Panc1 (cell line): ENCODE data around the gene SRGAP3. TPM values are rescaled to one million over a fixed set of nuclear protein-coding genes. Genes with fewer than 3 reads are reported as not detected.

Source experiments
- ATAC-seq: fragments of 200-7000 bp; cut with Tn5 transposase; 2 replicates; pipeline ENCODE4 v1.9.1; 2020; ENCODE audit warnings: mild to moderate bottlenecking, moderate library complexity
- BruUV-seq: library from RNA; stranded (reverse); fragments of 400-500 nt; replicated peaks from 2 replicates; lab custom pipeline; 2021; lab: Mats Ljungman, UMichigan
- CTCF ChIA-PET: fragments of 300-600 bp; sonication (Branson Sonifier 250); formaldehyde crosslinking; loops from one replicate; lab custom pipeline; 2022; ENCODE audit warnings: antibody characterized with exemption; lab: Charles Lee
- POLR2A ChIA-PET: fragments of 300-600 bp; sonication (Branson Sonifier 250); formaldehyde crosslinking; loops from one replicate; lab custom pipeline; 2022; ENCODE audit warnings: antibody characterized with exemption; lab: Charles Lee
- DNase-seq: peaks from one replicate; pipeline ENCODE4 v3.0.0-alpha.2; 2010; ENCODE audit warnings: low read depth, low spot score
- H3K27ac ChIP-seq: 2 replicates; pipeline ENCODE4 v1.5.1; 2011; ENCODE audit warnings: mild to moderate bottlenecking, low read length, inconsistent platforms
- H3K27me3 ChIP-seq: fragments of 200-500 bp; sonication (Bioruptor generic); 2 replicates; pipeline ENCODE4 v1.6.0; 2014; ENCODE audit warnings: low read length, inconsistent platforms; ENCODE audit not compliant: control insufficient read depth, insufficient read depth
- H3K36me3 ChIP-seq: fragments of 200-500 bp; sonication (Bioruptor generic); 2 replicates; pipeline ENCODE4 v1.5.1; 2014; ENCODE audit warnings: inconsistent platforms, mild to moderate bottlenecking, low read length, moderate library complexity; ENCODE audit not compliant: control insufficient read depth, insufficient read depth
- H3K4me1 ChIP-seq: 2 replicates; pipeline ENCODE4 v1.5.1; 2011; ENCODE audit warnings: inconsistent platforms, mild to moderate bottlenecking, low read length, moderate library complexity; ENCODE audit not compliant: control insufficient read depth, insufficient read depth
- H3K4me3 ChIP-seq, 2 experiments: 2 replicates each; pipeline ENCODE4 v1.5.1; 2011 to 2012; ENCODE audit warnings: low read depth in 2 of 2, low read length in 2 of 2, mild to moderate bottlenecking in 2 of 2, inconsistent platforms in 1 of 2, moderate library complexity in 1 of 2
- H3K9me3 ChIP-seq: fragments of 200-500 bp; sonication (Bioruptor generic); 2 replicates; pipeline ENCODE4 v1.5.1; 2014; ENCODE audit warnings: low read depth, mild to moderate bottlenecking, inconsistent platforms, low read length, moderate library complexity; ENCODE audit not compliant: control insufficient read depth, insufficient read depth
- POLR2AphosphoS5 ChIP-seq: IDR thresholded peaks from 2 replicates; pipeline ENCODE4 v1.6.1; 2012; ENCODE audit warnings: mild to moderate bottlenecking, low read depth, low read length, moderate library complexity
- SIN3A ChIP-seq: IDR thresholded peaks from 2 replicates; pipeline ENCODE4 v1.6.1; 2012; ENCODE audit warnings: low read depth, mild to moderate bottlenecking, low read length, moderate library complexity, borderline replicate concordance; ENCODE audit not compliant: insufficient read depth
- TCF7L2 ChIP-seq: IDR thresholded peaks from 2 replicates; pipeline ENCODE4 v1.6.1; 2011; ENCODE audit warnings: mild to moderate bottlenecking, low read depth, low read length, inconsistent platforms
- in situ Hi-C: cut with HindIII; loops from 2 replicates; pipeline ENCODE4 v1.10.0; 2016; ENCODE audit warnings: low sequenced_read_pairs, low pct_unique_long_range_greater_than_20kb
- intact Hi-C: fragments of 100-400 bp; cut with micrococcal nuclease; formaldehyde crosslinking; loops from one replicate; pipeline ENCODE4 v1.10.0; 2022; ENCODE audit not compliant: unreplicated experiment
- total RNA-seq: library from RNA; stranded (reverse); gene quantifications from one replicate; pipeline ENCODE4 v1.2.1, GENCODE V29; 2021; ENCODE audit not compliant: unreplicated experiment
- TF ChIP-seq, protein P1 (sequence below): fragments of 450-650 bp; IDR thresholded peaks from 2 replicates; pipeline ENCODE4 v1.5.1; 2017; ENCODE audit warnings: mild to moderate bottlenecking
- TF ChIP-seq, protein P2 (sequence below), 2 experiments: IDR thresholded peaks; 2 replicates each; pipeline ENCODE4 v1.6.1; 2011 to 2012; ENCODE audit warnings: low read depth in 2 of 2, control low read depth in 1 of 2, low read length in 1 of 2, mild to moderate bottlenecking in 1 of 2, moderate library complexity in 1 of 2; ENCODE audit not compliant: insufficient read depth in 1 of 2

Gene SRGAP3
- total RNA-seq, 1 experiment from 2014 or later = 0.82 TPM

- 0 out of 2 replicates have a peak, but pooled peaks have one; percentile 27 for TF ChIP-seq TCF7L2
- TF ChIP-seq, protein P1, sequence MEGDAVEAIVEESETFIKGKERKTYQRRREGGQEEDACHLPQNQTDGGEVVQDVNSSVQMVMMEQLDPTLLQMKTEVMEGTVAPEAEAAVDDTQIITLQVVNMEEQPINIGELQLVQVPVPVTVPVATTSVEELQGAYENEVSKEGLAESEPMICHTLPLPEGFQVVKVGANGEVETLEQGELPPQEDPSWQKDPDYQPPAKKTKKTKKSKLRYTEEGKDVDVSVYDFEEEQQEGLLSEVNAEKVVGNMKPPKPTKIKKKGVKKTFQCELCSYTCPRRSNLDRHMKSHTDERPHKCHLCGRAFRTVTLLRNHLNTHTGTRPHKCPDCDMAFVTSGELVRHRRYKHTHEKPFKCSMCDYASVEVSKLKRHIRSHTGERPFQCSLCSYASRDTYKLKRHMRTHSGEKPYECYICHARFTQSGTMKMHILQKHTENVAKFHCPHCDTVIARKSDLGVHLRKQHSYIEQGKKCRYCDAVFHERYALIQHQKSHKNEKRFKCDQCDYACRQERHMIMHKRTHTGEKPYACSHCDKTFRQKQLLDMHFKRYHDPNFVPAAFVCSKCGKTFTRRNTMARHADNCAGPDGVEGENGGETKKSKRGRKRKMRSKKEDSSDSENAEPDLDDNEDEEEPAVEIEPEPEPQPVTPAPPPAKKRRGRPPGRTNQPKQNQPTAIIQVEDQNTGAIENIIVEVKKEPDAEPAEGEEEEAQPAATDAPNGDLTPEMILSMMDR = no peak
- Histone ChIP-seq H3K4me3 (no peak overlapping the region), H3K27ac (peak overlapping the region; percentile 23; the same call in 1 of the 2 replicates), H3K27me3 (no peaks in the 10 kb centered on the region), H3K36me3 (no peaks in the 10 kb centered on the region), H3K9me3 (no peaks in the 10 kb centered on the region), H3K4me1 (peaks cover 21% of the 10 kb centered on the region)
- DNase-seq = no peak
- ChIA-PET CTCF (interaction anchor here (0.6 kb wide), 1 partner anchor 339 kb away, joined by 6 read pairs; no protein-coding TSS in a partner anchor), POLR2A (interaction anchor here (0.6 kb wide), 1 partner anchor 247 kb away, joined by 4 read pairs; no protein-coding TSS in a partner anchor)
- intact Hi-C loops = no loop called here
- ATAC-seq = peak; percentile 64
- in situ Hi-C loops = no loop called here
- BruUV-seq = no TSS peak
These were observed 284.7 kb downstream of the SRGAP3 start for GRCh38 chr3:8964436-8965370.

DNA sequence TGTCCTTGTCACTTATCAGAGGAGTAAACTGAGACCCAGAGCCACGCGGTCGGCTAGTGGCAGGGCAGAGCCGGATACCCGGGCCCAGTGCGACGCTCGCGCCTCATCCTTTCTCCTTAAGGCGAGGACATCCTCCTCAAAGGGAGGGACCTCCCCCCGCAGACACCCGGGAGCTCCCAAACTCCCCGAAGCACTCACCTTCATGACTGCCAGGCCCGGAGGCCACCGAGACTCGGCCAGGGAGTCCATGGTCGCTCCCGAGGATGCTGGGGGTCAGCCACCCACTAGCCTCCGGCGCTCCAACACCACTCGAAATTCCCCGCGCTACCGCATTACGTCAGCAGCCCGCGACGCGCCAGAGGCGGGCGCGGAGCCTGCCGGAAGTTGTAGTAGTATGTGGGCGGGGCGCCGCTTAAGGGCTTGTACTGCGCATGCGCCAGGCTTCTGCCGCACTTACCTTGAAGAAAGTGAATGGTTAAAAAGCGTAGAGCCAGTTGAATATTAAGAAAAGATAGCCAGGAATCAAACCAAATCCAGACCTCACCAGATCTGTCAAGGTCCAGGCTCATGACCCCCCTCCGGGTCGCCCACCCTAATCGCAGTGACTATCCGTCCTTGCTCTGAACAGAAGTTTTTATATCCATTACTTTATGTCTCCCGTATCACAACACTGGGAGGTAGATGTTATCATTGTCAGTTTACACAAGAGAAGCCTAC is 286.2 kb downstream of the SRGAP3 start, which contains the start of gene RAD18:
RAD18 (minus strand) TSS at position 336 of the 717 bp plus-strand sequence; CDS start at position 249, 87 bp downstream.
- Histone ChIP-seq H3K36me3 (0 out of 2 replicates have a peak, but pooled peaks cover 2% of the 10 kb centered on the region), H3K4me3 (peak within 1 kb of the TSS; percentile 74 to 95), H3K9me3 (no peaks in the 10 kb centered on the region), H3K27me3 (no peaks in the 10 kb centered on the region), H3K27ac (peak within 1 kb of the TSS; percentile 90), H3K4me1 (peaks cover 21% of the 10 kb centered on the region)
- BruUV-seq = no TSS peak
- intact Hi-C loops (loop anchor here (2.0 kb wide), 1 partner anchor 194 kb away; the partner anchor contains the start of gene OXTR), in situ Hi-C loops (no loop called here)
- no peak for TF ChIP-seq TCF7L2
- TF ChIP-seq, protein P1 = no peak
- TF ChIP-seq POLR2AphosphoS5 = 0 out of 2 replicates have a peak, but pooled peaks have one; percentile 53
- TF ChIP-seq, protein P2, sequence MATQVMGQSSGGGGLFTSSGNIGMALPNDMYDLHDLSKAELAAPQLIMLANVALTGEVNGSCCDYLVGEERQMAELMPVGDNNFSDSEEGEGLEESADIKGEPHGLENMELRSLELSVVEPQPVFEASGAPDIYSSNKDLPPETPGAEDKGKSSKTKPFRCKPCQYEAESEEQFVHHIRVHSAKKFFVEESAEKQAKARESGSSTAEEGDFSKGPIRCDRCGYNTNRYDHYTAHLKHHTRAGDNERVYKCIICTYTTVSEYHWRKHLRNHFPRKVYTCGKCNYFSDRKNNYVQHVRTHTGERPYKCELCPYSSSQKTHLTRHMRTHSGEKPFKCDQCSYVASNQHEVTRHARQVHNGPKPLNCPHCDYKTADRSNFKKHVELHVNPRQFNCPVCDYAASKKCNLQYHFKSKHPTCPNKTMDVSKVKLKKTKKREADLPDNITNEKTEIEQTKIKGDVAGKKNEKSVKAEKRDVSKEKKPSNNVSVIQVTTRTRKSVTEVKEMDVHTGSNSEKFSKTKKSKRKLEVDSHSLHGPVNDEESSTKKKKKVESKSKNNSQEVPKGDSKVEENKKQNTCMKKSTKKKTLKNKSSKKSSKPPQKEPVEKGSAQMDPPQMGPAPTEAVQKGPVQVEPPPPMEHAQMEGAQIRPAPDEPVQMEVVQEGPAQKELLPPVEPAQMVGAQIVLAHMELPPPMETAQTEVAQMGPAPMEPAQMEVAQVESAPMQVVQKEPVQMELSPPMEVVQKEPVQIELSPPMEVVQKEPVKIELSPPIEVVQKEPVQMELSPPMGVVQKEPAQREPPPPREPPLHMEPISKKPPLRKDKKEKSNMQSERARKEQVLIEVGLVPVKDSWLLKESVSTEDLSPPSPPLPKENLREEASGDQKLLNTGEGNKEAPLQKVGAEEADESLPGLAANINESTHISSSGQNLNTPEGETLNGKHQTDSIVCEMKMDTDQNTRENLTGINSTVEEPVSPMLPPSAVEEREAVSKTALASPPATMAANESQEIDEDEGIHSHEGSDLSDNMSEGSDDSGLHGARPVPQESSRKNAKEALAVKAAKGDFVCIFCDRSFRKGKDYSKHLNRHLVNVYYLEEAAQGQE (IDR thresholded peaks at IDR 0.05; ENCODE audit: insufficient read depth in 1 of 2, low read depth in 2 of 2, low read length in 1 of 2) = no peak
- TF ChIP-seq SIN3A = peak; percentile 84
- ATAC-seq (peak; percentile 95), DNase-seq (peak; percentile 52)
- ChIA-PET POLR2A (no interaction called here), CTCF (no interaction called here)
